GM12878 (cell line): Measurements from ENCODE around the gene CKLF. TPM values are rescaled to one million over a fixed set of nuclear protein-coding genes. Genes with fewer than 3 reads are reported as not detected.
A peak's percentile ranks its signal among the peaks of the same experiment; 100 is the strongest.

Experiments used
- ATF2 ChIP-seq: IDR thresholded peaks from 2 replicates; pipeline ENCODE4 v1.6.1; 2012; ENCODE audit warnings: low read length, inconsistent platforms
- BCL11A ChIP-seq: IDR thresholded peaks from 2 replicates; pipeline ENCODE4 v1.6.1; 2011; ENCODE audit warnings: low read depth, low read length
- BCL3 ChIP-seq: IDR thresholded peaks from 2 replicates; pipeline ENCODE4 v1.6.1; 2011; ENCODE audit warnings: borderline replicate concordance, low read depth, mild to moderate bottlenecking, moderate library complexity, low read length; ENCODE audit not compliant: insufficient read depth, poor library complexity, severe bottlenecking
- E4F1 ChIP-seq: fragments of 450-650 bp; IDR thresholded peaks from 2 replicates; pipeline ENCODE4 v1.6.1; 2018; ENCODE audit warnings: borderline replicate concordance, mild to moderate bottlenecking; ENCODE audit not compliant: partially characterized antibody
- EP300 ChIP-seq, 2 experiments: fragments of 150-350 bp in 1 of 2; IDR thresholded peaks; 2 replicates each; pipeline ENCODE4 v1.6.1; 2011 to 2012; ENCODE audit warnings: low read depth in 2 of 2, low read length in 2 of 2, borderline replicate concordance in 1 of 2, improper control_type of control experiment in 1 of 2, inconsistent platforms in 1 of 2; ENCODE audit not compliant: control insufficient read depth in 1 of 2
- EZH2 ChIP-seq: IDR thresholded peaks from 2 replicates; pipeline ENCODE4 v1.6.1; 2012; ENCODE audit warnings: low read depth, mild to moderate bottlenecking, control low read depth, inconsistent platforms, low read length, borderline replicate concordance; ENCODE audit not compliant: control insufficient read depth
- GABPA ChIP-seq: IDR thresholded peaks from 2 replicates; pipeline ENCODE4 v1.6.1; 2014; ENCODE audit warnings: antibody characterized with exemption, low read depth, mild to moderate bottlenecking, inconsistent platforms
- HDAC2 ChIP-seq: fragments of 200-600 bp; sonication (generic); IDR thresholded peaks from 2 replicates; pipeline ENCODE4 v1.6.1; 2017
- IRF4 ChIP-seq: IDR thresholded peaks from 2 replicates; pipeline ENCODE4 v1.6.1; 2011; ENCODE audit warnings: low read depth, low read length
- MXI1 ChIP-seq: fragments of 150-350 bp; IDR thresholded peaks from 2 replicates; pipeline ENCODE4 v1.6.1; 2011; ENCODE audit warnings: low read depth, mild to moderate bottlenecking, inconsistent platforms, low read length, improper control_type of control experiment
- NKRF ChIP-seq: fragments of 450-650 bp; conservative IDR thresholded peaks from 2 replicates; pipeline ENCODE4 v1.6.1; 2017; ENCODE audit warnings: mild to moderate bottlenecking, moderate library complexity
- RB1 ChIP-seq: fragments of 450-650 bp; formaldehyde crosslinking; IDR thresholded peaks from 2 replicates; pipeline ENCODE4 v1.6.1; 2017; ENCODE audit warnings: mild to moderate bottlenecking, borderline replicate concordance
- RCOR1 ChIP-seq: conservative IDR thresholded peaks from 2 replicates; pipeline ENCODE4 v1.6.1; 2012; ENCODE audit warnings: low read depth, low read length, improper control_type of control experiment
- RELA ChIP-seq: fragments of 450-650 bp; IDR thresholded peaks from 2 replicates; pipeline ENCODE4 v1.8.0; 2014; ENCODE audit warnings: borderline replicate concordance; ENCODE audit not compliant: partially characterized antibody
- RUNX3 ChIP-seq: IDR thresholded peaks from 2 replicates; pipeline ENCODE4 v1.6.1; 2012; ENCODE audit warnings: low read length, inconsistent platforms
- SUZ12 ChIP-seq: fragments of 200-600 bp; sonication (generic); IDR thresholded peaks from one replicate; pipeline ENCODE4 v1.6.1; 2018; ENCODE audit warnings: antibody characterized with exemption, mild to moderate bottlenecking; ENCODE audit not compliant: unreplicated experiment
- ZBTB40 ChIP-seq: fragments of 450-650 bp; IDR thresholded peaks from 2 replicates; pipeline ENCODE4 v1.6.1; 2016; ENCODE audit warnings: mild to moderate bottlenecking, moderate library complexity, borderline replicate concordance
- polyA plus RNA-seq, 11 experiments: library from polyadenylated mRNA; depleted of rRNA in 4 of 11; unstranded in 6 of 11; stranded (reverse) in 5 of 11; fragments of >200 nt; fragmentation: Nextera tagmentation in 4 of 11; fragmentation: Illumina TruSeq in 1 of 11; extraction: Ambion mirVana in 4 of 11; extraction: Trizol in 1 of 11; gene quantifications; 1 replicate in 1 of 11; 2 replicates in 10 of 11; pipeline versions ENCODE4 v1.2.1 to v1.2.3, GENCODE V29; 2011 to 2016; ENCODE audit warnings: inconsistent platforms in 2 of 11, missing spikeins in 2 of 11, low read depth in 1 of 11
- total RNA-seq, 4 experiments: library from RNA; depleted of rRNA in 3 of 4; stranded (reverse); fragments of >200 nt in 3 of 4; fragmentation: Illumina TruSeq in 1 of 4; extraction: Trizol in 1 of 4; gene quantifications; 2 replicates each; pipeline versions ENCODE4 v1.2.1 to v1.2.3, GENCODE V29; 2013 to 2021

The CKLF gene
- total and polyA plus RNA-seq, 10 of the 15 experiments (the other 5 are each of a cell fraction or from before 2014, with no cell fraction given): 40.8 to 193 (median 109) TPM

- TF ChIP-seq NKRF: 0 out of 2 replicates have a peak, but pooled peaks have one; percentile 36
- peak; percentile 66 to 89 for TF ChIP-seq EP300 (IDR thresholded peaks at IDR 0.05; ENCODE audit: borderline replicate concordance in 1 of 2, control insufficient read depth in 1 of 2, low read depth in 2 of 2, low read length in 2 of 2)
- TF ChIP-seq ATF2: peak; percentile 94
- no peak for TF ChIP-seq HDAC2
- TF ChIP-seq BCL11A: peak; percentile 85
- no peak for TF ChIP-seq RB1
- TF ChIP-seq RCOR1: no peak
- TF ChIP-seq ZBTB40: no peak
- no peak for TF ChIP-seq RELA
- TF ChIP-seq IRF4: peak; percentile 89
- TF ChIP-seq RUNX3: peak; percentile 100
- 0 out of 2 replicates have a peak, but pooled peaks have one; percentile 22 for TF ChIP-seq GABPA
- TF ChIP-seq E4F1: no peak
- TF ChIP-seq EZH2: no peak
- TF ChIP-seq BCL3: peak; percentile 93
- no peak for TF ChIP-seq MXI1
- TF ChIP-seq SUZ12: no peak
Observed at GRCh38 chr16:66521951-66522771, 30.2 kb upstream of the CKLF start (continued).
